Activated T-helper 1 cell treated with anti-CD3 and anti-CD28 coated beads, Interleukin-2, amount 50 U/mL, for 16 hours (primary cell): ENCODE data around the gene SMARCB1.
"Not testable (repeated sequence)": the region's sequence is repeated elsewhere in the genome, so short reads cannot be mapped to it uniquely, and the experiment has no call there.

ENCODE experiments used
- DNase-seq, 2 donors: peaks; one replicate each; pipeline ENCODE4 v3.0.0-alpha.2; 2020; ENCODE audit warnings: low read depth in 1 of 2, low spot score in 1 of 2

Gene SMARCB1

DNA sequence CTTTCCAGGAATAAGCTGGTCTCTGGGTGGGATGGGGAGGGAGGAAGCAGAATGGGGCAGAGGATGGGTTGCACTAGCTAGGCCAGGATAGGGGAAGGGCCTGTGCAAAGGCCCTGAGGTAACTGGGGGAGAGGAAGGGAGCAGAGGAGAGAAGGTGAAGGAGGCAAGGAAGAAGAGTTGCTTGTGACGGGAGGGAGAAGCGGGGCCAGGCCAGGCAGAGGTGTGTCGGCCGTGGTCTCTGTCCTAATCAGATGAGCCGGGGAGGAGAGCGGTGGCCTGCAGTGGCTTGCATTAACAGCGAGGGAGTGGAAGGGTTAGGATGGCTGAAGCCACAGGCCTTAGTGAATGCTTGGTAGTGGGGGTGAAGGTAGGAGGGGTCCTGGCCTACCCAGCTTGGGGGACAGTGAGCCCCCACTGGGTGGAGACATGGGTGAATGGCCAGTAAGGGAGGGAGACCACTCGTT, 58.0 kb downstream of the SMARCB1 start:
- DNase-seq, result no peak

GRCh38 chr22:23845265-23846080, 58.7 kb downstream of the SMARCB1 start:
- DNase-seq, result no peak

- no peak for DNase-seq
Observed at GRCh38 chr22:23846081-23846469, 59.3 kb downstream of the SMARCB1 start.

- DNase-seq, result no peak
Observed at GRCh38 chr22:23847310-23847920, 60.6 kb downstream of the SMARCB1 start.

DNA sequence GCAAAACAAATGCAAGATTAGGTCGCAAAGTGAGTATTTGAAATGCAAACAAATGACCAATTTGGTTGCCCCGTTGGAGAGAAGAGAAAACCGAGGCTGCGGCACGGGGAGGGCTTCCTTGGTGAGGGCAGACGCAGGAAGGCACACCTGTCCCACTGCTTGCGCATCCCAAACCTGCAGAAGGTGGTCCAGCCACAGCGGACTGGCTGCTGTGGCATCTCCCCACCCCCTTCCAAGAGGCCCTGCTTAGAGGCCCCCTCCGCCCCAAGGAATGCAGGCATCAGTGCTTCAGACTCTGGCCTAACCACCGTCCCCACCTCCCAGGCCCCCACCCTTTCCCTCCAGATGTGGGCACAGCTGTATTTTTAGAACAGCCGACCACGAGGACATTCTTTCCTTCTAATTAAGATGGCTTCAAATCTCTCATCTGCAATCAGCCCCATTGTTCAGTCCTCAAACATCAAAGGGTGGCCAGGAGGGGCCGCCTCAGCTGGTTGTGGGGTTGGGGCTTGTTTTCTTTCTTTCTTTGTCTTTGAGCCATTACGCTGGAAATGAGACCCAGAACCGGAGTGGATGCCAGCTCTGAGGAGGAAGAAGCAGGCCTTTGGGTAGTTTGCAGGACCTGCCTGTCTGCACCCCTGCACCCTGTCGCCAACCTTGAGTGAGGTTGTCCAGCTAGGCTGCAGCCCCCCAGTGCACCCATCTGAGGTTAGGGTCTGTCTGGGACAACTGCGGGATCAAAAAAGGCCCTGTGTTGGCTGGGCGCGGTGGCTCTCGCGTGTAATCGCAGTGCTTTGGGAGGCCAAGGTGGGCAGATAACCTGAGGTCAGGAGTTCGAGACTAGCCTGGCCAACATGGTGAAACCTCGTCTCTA, 61.5 kb downstream of the SMARCB1 start:
- no peak for DNase-seq

- DNase-seq, result peak; percentile 75 to 79
Observed at GRCh38 chr22:23849009-23850006, 62.5 kb downstream of the SMARCB1 start.

GRCh38 chr22:23850136-23850611, 63.4 kb downstream of the SMARCB1 start:
- DNase-seq, result no peak

DNA sequence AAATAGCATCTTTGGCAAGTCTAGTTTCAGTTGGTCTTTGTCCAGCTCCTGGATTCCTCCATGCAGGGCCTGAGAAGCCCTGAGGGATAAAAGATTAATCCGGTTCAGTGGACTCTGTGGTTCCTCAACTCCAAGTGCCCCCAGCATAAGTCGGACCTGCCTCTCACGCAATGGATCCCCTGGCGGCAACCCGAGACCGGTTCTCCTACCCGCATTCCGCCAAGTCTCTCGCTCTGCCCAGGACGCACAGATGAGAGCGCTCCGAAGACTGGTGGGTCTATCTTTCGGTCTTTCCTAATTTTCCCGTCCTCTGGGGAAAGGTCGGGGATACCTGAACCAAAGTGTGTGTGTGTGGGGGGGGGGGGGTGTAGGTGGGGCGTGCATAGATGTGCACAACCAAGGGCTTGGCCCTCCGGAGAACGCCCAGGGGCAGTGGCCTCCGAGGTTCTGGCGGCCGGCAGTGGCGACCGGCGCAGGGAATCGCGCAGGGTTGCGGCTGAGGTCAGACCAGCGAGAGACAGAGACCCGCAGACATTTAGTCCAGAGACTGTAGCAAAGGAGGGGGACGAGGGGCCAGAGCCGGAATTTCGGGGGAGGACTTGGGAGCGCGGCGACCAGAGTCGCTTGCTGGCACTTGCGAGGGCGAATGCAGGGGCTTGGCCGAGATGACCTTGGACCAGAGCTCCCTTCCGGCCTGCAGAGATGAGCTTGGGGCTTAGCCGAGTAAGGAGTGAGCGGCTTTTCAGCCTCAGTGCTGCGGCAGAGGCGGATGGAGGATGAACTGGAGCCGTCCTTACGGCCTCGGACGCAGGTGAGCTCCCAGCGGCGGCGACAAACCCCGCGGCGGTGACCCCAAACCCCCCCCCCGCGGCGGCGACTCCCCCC, 70.2 kb downstream of the SMARCB1 start:
- DNase-seq, result no peak

- peak; percentile 87 to 89 for DNase-seq
Observed at GRCh38 chr22:23857606-23858483, 71.1 kb downstream of the SMARCB1 start, which contains the start of gene SLC2A11. Gene SLC2A11 (plus strand): TSS chr22:23857875. CDS start chr22:23858000, 125 bp downstream.

DNA sequence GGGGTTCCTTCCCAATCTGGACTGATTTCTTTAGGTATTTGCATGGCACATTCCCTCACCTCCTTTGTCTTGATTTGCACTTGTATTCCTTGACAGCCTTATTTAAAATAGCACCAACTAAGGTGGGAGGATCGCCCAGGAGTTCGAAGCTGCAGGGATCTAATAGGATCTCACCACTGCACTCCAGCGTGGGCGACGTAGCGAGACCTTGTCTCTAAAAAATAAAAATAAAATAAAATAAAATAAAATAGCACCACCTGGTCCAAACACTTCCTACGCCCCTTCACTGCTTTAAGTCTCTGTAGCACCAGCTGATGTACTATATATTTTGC, 71.7 kb downstream of the SMARCB1 start:
- DNase-seq, result no peak

GRCh38 chr22:23859201-23859600, 72.4 kb downstream of the SMARCB1 start:
- no peak for DNase-seq

GRCh38 chr22:23860187-23860586, 73.4 kb downstream of the SMARCB1 start:
- DNase-seq, result not testable (repeated sequence)

DNA sequence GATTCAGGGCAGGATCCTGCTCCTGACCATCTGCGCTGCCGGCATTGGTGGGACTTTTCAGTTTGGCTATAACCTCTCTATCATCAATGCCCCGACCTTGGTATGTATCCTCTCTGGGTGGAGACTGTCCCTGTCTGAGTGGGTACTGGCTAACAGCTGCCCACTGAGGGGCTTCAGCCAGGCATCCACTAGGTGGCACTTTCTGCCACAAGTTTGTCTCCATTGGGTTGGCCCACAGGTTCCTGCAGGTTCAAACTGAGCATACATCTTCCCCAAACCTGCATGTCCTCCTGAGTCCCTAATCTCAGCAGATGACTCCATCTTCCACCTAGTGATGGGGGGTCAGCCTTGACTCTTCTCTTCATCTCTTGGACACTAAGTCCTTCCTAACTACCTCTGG, 75.3 kb downstream of the SMARCB1 start:
- no peak for DNase-seq

DNA sequence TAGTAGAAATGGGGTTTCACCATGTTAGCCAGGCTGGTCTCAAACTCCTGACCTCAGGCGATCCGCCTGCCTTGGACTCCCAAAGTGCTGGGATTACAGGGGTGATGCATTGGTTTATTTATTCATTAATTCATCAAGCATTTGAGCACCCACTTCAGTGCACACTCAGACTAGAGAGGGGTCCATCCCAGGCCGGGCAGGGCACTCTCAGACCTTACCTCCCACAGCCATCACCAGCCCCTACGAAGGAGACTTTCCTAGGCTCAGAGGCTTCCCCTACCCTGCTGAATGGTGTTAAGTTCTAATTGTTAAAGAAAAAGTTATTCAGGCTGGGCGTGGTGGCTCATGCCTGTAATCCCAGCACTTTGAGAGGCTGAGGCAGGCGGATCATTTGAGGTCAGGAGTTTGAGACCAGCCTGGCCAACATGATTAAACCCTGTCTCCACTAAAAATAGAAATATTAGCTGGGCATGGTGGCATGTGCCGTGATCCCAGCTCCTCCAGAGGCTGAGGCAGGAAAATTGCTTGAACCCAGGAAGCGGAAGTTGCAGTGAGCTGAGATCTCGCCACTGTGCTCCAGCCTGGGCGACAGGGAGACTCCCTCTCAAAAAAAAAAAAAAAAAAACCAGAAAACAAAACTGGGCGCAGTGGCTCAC, 77.9 kb downstream of the SMARCB1 start:
- DNase-seq, result not testable (repeated sequence)

- no peak for DNase-seq
Observed at GRCh38 chr22:23868580-23868979, 81.8 kb downstream of the SMARCB1 start.

- DNase-seq, result no peak
Observed at GRCh38 chr22:23874871-23875270, 88.1 kb downstream of the SMARCB1 start.

- DNase-seq, result no peak
Observed at GRCh38 chr22:23875801-23876200, 89.0 kb downstream of the SMARCB1 start.

GRCh38 chr22:23877566-23877965, 90.8 kb downstream of the SMARCB1 start:
- no peak for DNase-seq
